OCI-LY1 (cell line): ENCODE data around the gene GATAD2A.

ENCODE experiments used
- H2AFZ ChIP-seq: fragments of 200-600 bp; sonication (generic), shearing (Covaris generic); 2 replicates; pipeline ENCODE4 v1.6.0; 2014; ENCODE audit warnings: antibody characterized with exemption, mild to moderate bottlenecking, low read length
- H3F3A ChIP-seq: fragments of 200-600 bp; sonication (generic), shearing (Covaris generic); 2 replicates; pipeline ENCODE4 v1.6.0; 2014; ENCODE audit warnings: mild to moderate bottlenecking, antibody characterized with exemption, low read length, moderate library complexity; ENCODE audit not compliant: insufficient read depth
- H3K27ac ChIP-seq: fragments of 200-600 bp; sonication (generic); 2 replicates; pipeline ENCODE4 v1.5.1; 2014; ENCODE audit warnings: low read length, mixed run types, mild to moderate bottlenecking, low read depth; ENCODE audit not compliant: poor library complexity, severe bottlenecking
- H3K27me3 ChIP-seq: fragments of 200-600 bp; sonication (generic); 2 replicates; pipeline ENCODE4 v1.6.0; 2014; ENCODE audit warnings: antibody characterized with exemption, mild to moderate bottlenecking, low read length, moderate library complexity; ENCODE audit not compliant: insufficient read depth
- H3K36me3 ChIP-seq: fragments of 200-600 bp; sonication (generic); 2 replicates; pipeline ENCODE4 v1.6.1; 2014; ENCODE audit warnings: mild to moderate bottlenecking, antibody characterized with exemption, low read length, moderate library complexity, mixed read lengths; ENCODE audit not compliant: insufficient read depth
- H3K4me1 ChIP-seq: fragments of 200-600 bp; sonication (generic); 2 replicates; pipeline ENCODE4 v1.5.1; 2014; ENCODE audit warnings: mild to moderate bottlenecking, low read length, moderate library complexity; ENCODE audit not compliant: insufficient read depth, severe bottlenecking
- H3K4me2 ChIP-seq: fragments of 200-600 bp; sonication (generic), shearing (Covaris generic); 2 replicates; pipeline ENCODE4 v1.6.1; 2014; ENCODE audit warnings: low read length
- H3K4me3 ChIP-seq: fragments of 200-600 bp; sonication (generic); 2 replicates; pipeline ENCODE4 v1.5.1; 2014; ENCODE audit warnings: low read length, low read depth, mild to moderate bottlenecking, mixed read lengths; ENCODE audit not compliant: poor library complexity, severe bottlenecking
- H3K79me2 ChIP-seq: fragments of 200-600 bp; shearing (Covaris generic); 2 replicates; pipeline ENCODE4 v1.6.1; 2016; ENCODE audit warnings: mixed run types, low read length, mixed read lengths; ENCODE audit not compliant: insufficient read depth
- H3K9ac ChIP-seq: fragments of 200-600 bp; sonication (generic), shearing (Covaris generic); 2 replicates; pipeline ENCODE4 v1.6.1; 2014; ENCODE audit warnings: mild to moderate bottlenecking, low read length, mixed read lengths
- H3K9me2 ChIP-seq: fragments of 200-600 bp; sonication (generic), shearing (Covaris generic); 2 replicates; pipeline ENCODE4 v1.6.1; 2014; ENCODE audit warnings: low read depth, mild to moderate bottlenecking, low read length, mixed read lengths
- H3K9me3 ChIP-seq: fragments of 200-600 bp; shearing (Covaris generic); 2 replicates; pipeline ENCODE4 v1.6.1; 2014; ENCODE audit warnings: low read length, mixed read lengths
- H4K20me1 ChIP-seq: fragments of 200-600 bp; sonication (generic), shearing (Covaris generic); 2 replicates; pipeline ENCODE4 v1.6.0; 2016; ENCODE audit warnings: mild to moderate bottlenecking, low read length; ENCODE audit not compliant: insufficient read depth
- CTCF ChIP-seq: fragments of 200-600 bp; sonication (generic), shearing (Covaris generic); IDR thresholded peaks from 2 replicates; pipeline ENCODE4 v1.5.1; 2017; ENCODE audit warnings: mild to moderate bottlenecking, antibody characterized with exemption, low read length, moderate library complexity, mixed read lengths
- EZH2 ChIP-seq: fragments of 200-600 bp; sonication (generic), shearing (Covaris generic); IDR thresholded peaks from 2 replicates; pipeline ENCODE4 v1.8.0; 2017; ENCODE audit warnings: borderline replicate concordance, mixed run types, mild to moderate bottlenecking, antibody characterized with exemption, low read length, moderate library complexity, mixed read lengths

GATAD2A gene

GRCh38 chr19:19448238-19448544, 42.7 kb downstream of the GATAD2A start:
- Histone ChIP-seq H3K27me3 (no peaks in the 10 kb centered on the region), H3K9me3 (no peaks in the 10 kb centered on the region), H3K36me3 (peaks cover 14% of the 10 kb centered on the region; the same call in 1 of the 2 replicates), H3K27ac (peak overlapping the region; percentile 2), H4K20me1 (no peaks in the 10 kb centered on the region), H3K79me2 (peaks cover 97% of the 10 kb centered on the region), H3K9ac (no peak overlapping the region), H3F3A (no peaks in the 10 kb centered on the region; the same call in 1 of the 2 replicates), H3K4me3 (no peak overlapping the region), H3K4me2 (no peak overlapping the region), H3K4me1 (peaks cover 90% of the 10 kb centered on the region), H3K9me2 (no peaks in the 10 kb centered on the region), H2AFZ (no peak overlapping the region)
- no peak for TF ChIP-seq CTCF
- no peak for TF ChIP-seq EZH2

DNA sequence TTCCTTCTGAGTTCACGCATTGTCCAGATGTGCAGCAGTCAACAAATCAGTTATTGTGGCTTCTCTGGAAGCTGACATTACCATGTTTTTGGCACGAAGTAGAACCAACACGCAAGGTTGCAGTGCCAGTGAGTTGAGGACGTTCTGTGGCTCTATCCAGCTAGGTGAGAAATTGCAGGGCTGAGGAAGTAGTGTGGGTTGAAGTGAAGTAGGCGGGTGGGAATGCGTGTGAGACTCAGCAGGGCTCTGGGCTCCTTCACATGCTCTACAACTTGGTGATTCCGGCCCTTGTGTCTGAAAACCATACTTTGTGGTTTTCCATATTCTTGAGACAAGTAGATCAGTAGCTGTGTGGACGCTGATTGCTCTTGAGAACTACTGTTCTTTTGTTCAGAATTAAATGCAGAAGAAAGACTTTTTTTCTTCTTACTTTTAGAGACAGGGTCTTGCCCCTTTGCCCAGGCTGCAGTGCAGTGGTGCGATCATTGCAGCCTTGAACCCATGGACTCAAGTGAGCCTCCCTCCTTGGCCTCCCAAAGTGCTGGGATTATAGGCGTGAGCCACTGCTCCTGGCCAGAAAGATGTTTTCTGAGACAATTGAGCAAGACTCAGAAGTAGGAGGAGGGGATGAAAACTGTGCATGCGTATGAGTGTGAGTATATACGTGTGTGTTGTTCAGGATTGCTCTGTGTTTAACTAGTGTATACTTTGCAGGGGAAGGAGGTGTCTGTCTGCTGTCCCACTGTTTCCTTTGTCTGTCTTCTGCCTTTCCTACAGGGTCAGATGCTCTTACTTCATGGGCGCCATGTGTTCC, 46.2 kb downstream of the GATAD2A start:
- H3K79me2 ChIP-seq: peaks cover 92% of the 10 kb centered on the region
- H3K4me2 ChIP-seq: peak overlapping the region; percentile 6; the same call in 1 of the 2 replicates
- H3K36me3 ChIP-seq: peaks cover 5% of the 10 kb centered on the region; the same call in 1 of the 2 replicates
- H3K27ac ChIP-seq: peak overlapping the region; percentile 70
- no peak for TF ChIP-seq EZH2
- no peak for TF ChIP-seq CTCF
- no peak overlapping the region for H3K4me3 ChIP-seq
- no peaks in the 10 kb centered on the region for H3K27me3 ChIP-seq
- no peaks in the 10 kb centered on the region for H3K9me3 ChIP-seq
- H2AFZ ChIP-seq: no peak overlapping the region
- peaks cover 63% of the 10 kb centered on the region for H3K4me1 ChIP-seq
- H3F3A ChIP-seq: no peaks in the 10 kb centered on the region
- no peaks in the 10 kb centered on the region for H3K9me2 ChIP-seq
- H4K20me1 ChIP-seq: no peaks in the 10 kb centered on the region
- H3K9ac ChIP-seq: peak overlapping the region; percentile 22; the same call in 1 of the 2 replicates

GRCh38 chr19:19452243-19453124, 47.0 kb downstream of the GATAD2A start:
- no peaks in the 10 kb centered on the region for H4K20me1 ChIP-seq
- no peak for TF ChIP-seq CTCF
- no peak for TF ChIP-seq EZH2
- H3K9me3 ChIP-seq: no peaks in the 10 kb centered on the region
- H3K9me2 ChIP-seq: no peaks in the 10 kb centered on the region
- no peak overlapping the region for H3K4me3 ChIP-seq
- peak overlapping the region; percentile 10; the same call in 1 of the 2 replicates for H3K4me2 ChIP-seq
- no peaks in the 10 kb centered on the region for H3K27me3 ChIP-seq
- peaks cover 11% of the 10 kb centered on the region; the same call in 1 of the 2 replicates for H3K36me3 ChIP-seq
- H3K9ac ChIP-seq: peak overlapping the region; percentile 22; the same call in 1 of the 2 replicates
- peaks cover 63% of the 10 kb centered on the region for H3K4me1 ChIP-seq
- peaks cover 87% of the 10 kb centered on the region for H3K79me2 ChIP-seq
- no peaks in the 10 kb centered on the region for H3F3A ChIP-seq
- H2AFZ ChIP-seq: no peak overlapping the region
- H3K27ac ChIP-seq: peak overlapping the region; percentile 70
